GM18502 (cell line): ENCODE results near the gene ZNF609.

Experiments
- ATAC-seq: cut with Tn5 transposase; IDR thresholded peaks from one replicate; pipeline ENCODE4 v1.9.1; 2021; ENCODE audit warnings: mild to moderate bottlenecking; ENCODE audit not compliant: unreplicated experiment, poor library complexity

ZNF609 gene

GRCh38 chr15:64460206-64460723 lies at the start of gene ZNF609:
Gene ZNF609, plus strand, starts transcription at chr15:64460578. Its CDS starts 38,842 bp downstream, at chr15:64499420.
- ATAC-seq = peak; percentile 64

- ATAC-seq = no peak
Measured at GRCh38 chr15:64412216-64412615, 48.2 kb upstream of the ZNF609 start.

GRCh38 chr15:64422697-64423096 lies 37.7 kb upstream of the ZNF609 start:
- no peak for ATAC-seq

- no peak for ATAC-seq
Measured at GRCh38 chr15:64423970-64424369, 36.4 kb upstream of the ZNF609 start.

- ATAC-seq = no peak
Measured at GRCh38 chr15:64425221-64425620, 35.2 kb upstream of the ZNF609 start.

- no peak for ATAC-seq
Measured at GRCh38 chr15:64426845-64427465, 33.4 kb upstream of the ZNF609 start.

- ATAC-seq = no peak
Measured at GRCh38 chr15:64429448-64429847, 30.9 kb upstream of the ZNF609 start.

- no peak for ATAC-seq
Measured at GRCh38 chr15:64430000-64430735, 30.2 kb upstream of the ZNF609 start.

GRCh38 chr15:64437982-64438381 lies 22.4 kb upstream of the ZNF609 start:
- ATAC-seq = no peak

GRCh38 chr15:64438653-64439447 lies 21.5 kb upstream of the ZNF609 start:
- no peak for ATAC-seq

GRCh38 chr15:64441852-64442251 lies 18.5 kb upstream of the ZNF609 start:
- ATAC-seq = no peak

- no peak for ATAC-seq
Measured at GRCh38 chr15:64443016-64443415, 17.4 kb upstream of the ZNF609 start.

- peak; percentile 77 for ATAC-seq
Measured at GRCh38 chr15:64443747-64444621, 16.4 kb upstream of the ZNF609 start.

- no peak for ATAC-seq
Measured at GRCh38 chr15:64444836-64445235, 15.5 kb upstream of the ZNF609 start.

- ATAC-seq = no peak
Measured at GRCh38 chr15:64447536-64448315, 12.7 kb upstream of the ZNF609 start.

GRCh38 chr15:64452988-64453688 lies 7.2 kb upstream of the ZNF609 start:
- ATAC-seq = no peak

GRCh38 chr15:64453689-64454037 lies 6.7 kb upstream of the ZNF609 start:
- ATAC-seq = no peak

GRCh38 chr15:64454282-64454681 lies 6.1 kb upstream of the ZNF609 start:
- no peak for ATAC-seq

GRCh38 chr15:64455961-64456371 lies 4.4 kb upstream of the ZNF609 start:
- no peak for ATAC-seq
